A549 (cell line): ENCODE measurements around the gene SH2D1A.

ENCODE experiments used
- CHD4 ChIP-seq: fragments of 200-600 bp; sonication (generic); IDR thresholded peaks from 2 replicates; pipeline ENCODE4 v1.6.1; 2016; ENCODE audit warnings: antibody characterized with exemption, mild to moderate bottlenecking, borderline replicate concordance
- CTCF ChIP-seq: fragments of >200 bp; sonication (Bioruptor Twin); formaldehyde crosslinking; IDR thresholded peaks from 3 replicates; pipeline ENCODE4 v1.5.1; 2016
- EP300 ChIP-seq, 2 experiments: fragments of >200 bp; sonication (Bioruptor Twin); formaldehyde crosslinking; IDR thresholded peaks; 2 replicates in 1 of 2; 3 replicates in 1 of 2; pipeline ENCODE4 v1.6.1; 2016 to 2017
- JUN ChIP-seq, 2 experiments: fragments of >200 bp; sonication (Bioruptor Twin); formaldehyde crosslinking; IDR thresholded peaks; 2 replicates in 1 of 2; 3 replicates in 1 of 2; pipeline ENCODE4 v1.6.1; 2016 to 2017
- POLR2A ChIP-seq: IDR thresholded peaks from 2 replicates; pipeline ENCODE4 v1.6.1; 2012; ENCODE audit warnings: mild to moderate bottlenecking, low read length
- POLR2AphosphoS2 ChIP-seq: conservative IDR thresholded peaks from 2 replicates; pipeline ENCODE4 v1.6.1; 2012; ENCODE audit warnings: low read length, improper control_type of control experiment, inconsistent platforms
- REST ChIP-seq: fragments of 200-600 bp; sonication (generic); IDR thresholded peaks from 2 replicates; pipeline ENCODE4 v1.6.1; 2016; ENCODE audit warnings: antibody characterized with exemption, mild to moderate bottlenecking, moderate library complexity
- SMC3 ChIP-seq: fragments of >200 bp; sonication (Bioruptor Twin); formaldehyde crosslinking; IDR thresholded peaks from 3 replicates; pipeline ENCODE4 v1.6.1; 2018; ENCODE audit warnings: inconsistent platforms
- ZFP36 ChIP-seq: fragments of 450-650 bp; IDR thresholded peaks from 2 replicates; pipeline ENCODE4 v1.6.1; 2014; ENCODE audit warnings: borderline replicate concordance; ENCODE audit not compliant: partially characterized antibody

- TF ChIP-seq EP300 (IDR thresholded peaks at IDR 0.05), result no peak
- TF ChIP-seq POLR2A, result no peak
- TF ChIP-seq JUN (IDR thresholded peaks at IDR 0.05), result no peak
- TF ChIP-seq CTCF, result no peak
- TF ChIP-seq POLR2AphosphoS2, result no peak
- no peak for TF ChIP-seq REST
- no peak for TF ChIP-seq SMC3
- TF ChIP-seq ZFP36, result no peak
- TF ChIP-seq CHD4, result no peak
Measured at GRCh38 chrX:124341396-124342132, 4.8 kb upstream of the SH2D1A start.
